ACC112 (cell line): Measurements from ENCODE around the gene CFHR3.
A peak's percentile ranks its signal among the peaks of the same experiment; 100 is the strongest.
"Not testable (repeated sequence)": the region's sequence is repeated elsewhere in the genome, so short reads cannot be mapped to it uniquely, and the experiment has no call there.

Source experiments
- H2AFZ ChIP-seq: fragments of 200-600 bp; sonication (generic); one replicate; pipeline ENCODE4 v1.6.0; 2017; ENCODE audit warnings: antibody characterized with exemption, low read length; ENCODE audit not compliant: unreplicated experiment
- H3K27ac ChIP-seq: fragments of 200-600 bp; sonication (generic); 2 replicates; pipeline ENCODE4 v1.5.1; 2014; ENCODE audit warnings: low read depth, mild to moderate bottlenecking, antibody characterized with exemption, low read length, moderate library complexity
- H3K27me3 ChIP-seq: fragments of 200-600 bp; sonication (generic); 2 replicates; pipeline ENCODE4 v1.6.1; 2014; ENCODE audit warnings: mild to moderate bottlenecking, antibody characterized with exemption, low read length, moderate library complexity, mixed read lengths; ENCODE audit not compliant: insufficient read depth
- H3K36me3 ChIP-seq: fragments of 200-600 bp; sonication (generic); 2 replicates; pipeline ENCODE4 v1.6.1; 2016; ENCODE audit warnings: mild to moderate bottlenecking, antibody characterized with exemption, low read length, moderate library complexity, mixed read lengths; ENCODE audit not compliant: insufficient read depth
- H3K4me1 ChIP-seq: fragments of 200-600 bp; sonication (generic); one replicate; pipeline ENCODE4 v1.6.1; 2016; ENCODE audit warnings: low read length, mixed read lengths; ENCODE audit not compliant: insufficient read depth, unreplicated experiment, control insufficient read depth
- H3K4me3 ChIP-seq: fragments of 200-600 bp; sonication (generic); 2 replicates; pipeline ENCODE4 v1.5.1; 2014; ENCODE audit warnings: mild to moderate bottlenecking, low read depth, low read length
- H3K79me2 ChIP-seq: fragments of 200-600 bp; sonication (generic); one replicate; pipeline ENCODE4 v1.6.0; 2016; ENCODE audit warnings: low read length; ENCODE audit not compliant: control insufficient read depth, unreplicated experiment, insufficient read depth

The CFHR3 gene

DNA sequence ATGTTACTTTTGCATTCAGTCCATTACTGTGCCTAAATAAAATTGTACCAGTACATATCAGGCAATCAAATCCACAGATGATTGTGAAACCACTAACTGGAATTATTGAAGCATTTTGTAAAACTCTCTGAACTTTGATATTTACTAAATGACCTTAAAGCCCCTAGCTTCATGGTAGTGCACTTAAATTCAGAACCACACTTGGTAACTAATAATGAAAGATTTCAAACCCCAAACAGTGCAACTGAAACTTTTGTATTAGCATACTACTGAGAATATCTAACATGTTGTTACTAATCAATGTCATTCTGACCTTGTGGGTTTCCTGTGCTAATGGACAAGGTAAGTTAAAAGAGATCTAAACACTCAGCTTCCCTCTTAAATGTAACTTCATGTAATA, at the start of gene CFHR3:
Gene CFHR3 (plus strand): TSS at position 238 of the 400 bp plus-strand sequence. CDS start 47 bp downstream, at position 285.
- Histone ChIP-seq H3K4me3 (no peak within 1 kb of the TSS), H2AFZ (peak within 1 kb of the TSS; percentile 7), H3K36me3 (no peaks in the 10 kb centered on the region), H3K27ac (no peak within 1 kb of the TSS), H3K79me2 (no peaks in the 10 kb centered on the region), H3K4me1 (no peaks in the 10 kb centered on the region), H3K27me3 (no peaks in the 10 kb centered on the region)

- Histone ChIP-seq H3K27me3 (no peaks in the 10 kb centered on the region), H3K27ac (no peak overlapping the region), H3K4me3 (no peak overlapping the region), H2AFZ (no peak overlapping the region), H3K36me3 (peaks cover 8% of the 10 kb centered on the region), H3K4me1 (no peaks in the 10 kb centered on the region), H3K79me2 (no peaks in the 10 kb centered on the region)
Observed at GRCh38 chr1:196732526-196732925, 42.1 kb upstream of the CFHR3 start.

GRCh38 chr1:196733091-196733970, 41.3 kb upstream of the CFHR3 start:
- H3K36me3 ChIP-seq = peaks cover 15% of the 10 kb centered on the region
- no peaks in the 10 kb centered on the region for H3K79me2 ChIP-seq
- H3K4me3 ChIP-seq = no peak overlapping the region
- H3K27me3 ChIP-seq = no peaks in the 10 kb centered on the region
- no peak overlapping the region for H2AFZ ChIP-seq
- no peaks in the 10 kb centered on the region for H3K4me1 ChIP-seq
- no peak overlapping the region for H3K27ac ChIP-seq

- H3K27ac ChIP-seq = no peak overlapping the region
- H3K79me2 ChIP-seq = no peaks in the 10 kb centered on the region
- no peaks in the 10 kb centered on the region for H3K27me3 ChIP-seq
- H3K4me1 ChIP-seq = no peaks in the 10 kb centered on the region
- H3K4me3 ChIP-seq = no peak overlapping the region
- H2AFZ ChIP-seq = no peak overlapping the region
- peaks cover 21% of the 10 kb centered on the region for H3K36me3 ChIP-seq
Observed at GRCh38 chr1:196734006-196734405, 40.6 kb upstream of the CFHR3 start.

GRCh38 chr1:196734460-196734859, 40.2 kb upstream of the CFHR3 start:
- Histone ChIP-seq H3K4me1 (no peaks in the 10 kb centered on the region), H2AFZ (no peak overlapping the region), H3K27me3 (no peaks in the 10 kb centered on the region), H3K79me2 (no peaks in the 10 kb centered on the region), H3K4me3 (no peak overlapping the region), H3K36me3 (peaks cover 26% of the 10 kb centered on the region), H3K27ac (no peak overlapping the region)

GRCh38 chr1:196738730-196739129, 35.9 kb upstream of the CFHR3 start:
- Histone ChIP-seq H3K27ac (no peak overlapping the region), H3K36me3 (peaks cover 34% of the 10 kb centered on the region), H3K4me1 (no peaks in the 10 kb centered on the region), H3K4me3 (no peak overlapping the region), H3K27me3 (no peaks in the 10 kb centered on the region), H2AFZ (no peak overlapping the region), H3K79me2 (no peaks in the 10 kb centered on the region)

DNA sequence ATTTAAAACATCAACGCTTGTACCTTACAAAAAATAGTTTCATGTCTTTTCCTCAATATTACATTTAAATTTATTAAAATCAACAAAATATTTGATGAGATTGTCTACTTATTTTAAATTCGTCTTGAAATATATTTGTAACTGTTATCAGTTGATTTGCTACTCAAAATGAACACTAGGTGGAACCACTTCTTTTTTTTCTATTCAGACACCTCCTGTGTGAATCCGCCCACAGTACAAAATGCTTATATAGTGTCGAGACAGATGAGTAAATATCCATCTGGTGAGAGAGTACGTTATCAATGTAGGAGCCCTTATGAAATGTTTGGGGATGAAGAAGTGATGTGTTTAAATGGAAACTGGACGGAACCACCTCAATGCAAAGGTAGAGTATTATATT, 31.4 kb upstream of the CFHR3 start:
- H3K4me3 ChIP-seq, H2AFZ ChIP-seq, H3K27ac ChIP-seq, H3K4me1 ChIP-seq, H3K27me3 ChIP-seq, H3K79me2 ChIP-seq: not testable (repeated sequence)
- H3K36me3 ChIP-seq = peaks cover 20% of the 10 kb centered on the region

GRCh38 chr1:196765019-196765740, 9.5 kb upstream of the CFHR3 start:
- H3K79me2 ChIP-seq, H2AFZ ChIP-seq, H3K27ac ChIP-seq, H3K4me3 ChIP-seq, H3K36me3 ChIP-seq, H3K27me3 ChIP-seq, H3K4me1 ChIP-seq: not testable (repeated sequence)

DNA sequence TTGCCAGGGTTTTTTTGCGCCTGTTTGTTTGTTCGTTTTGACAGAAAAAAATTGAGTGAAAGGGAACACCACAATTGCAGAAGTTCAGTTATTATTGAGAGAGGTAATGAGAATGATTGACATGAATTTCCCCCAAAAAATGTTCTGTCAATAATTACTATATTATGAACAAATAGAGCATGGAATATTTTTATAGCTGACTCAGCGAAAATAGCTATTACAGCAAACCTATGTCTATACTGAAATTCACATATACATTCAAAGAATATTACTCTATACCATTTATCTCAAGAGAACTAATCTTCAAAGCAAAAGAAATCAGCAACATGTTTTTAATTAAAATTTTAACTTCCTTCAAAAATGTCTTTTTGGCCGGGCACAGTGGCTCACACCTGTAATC, 4.8 kb upstream of the CFHR3 start:
- not testable (repeated sequence) for H3K4me1 ChIP-seq, H3K27me3 ChIP-seq, H3K4me3 ChIP-seq, H2AFZ ChIP-seq, H3K27ac ChIP-seq, H3K36me3 ChIP-seq, H3K79me2 ChIP-seq

DNA sequence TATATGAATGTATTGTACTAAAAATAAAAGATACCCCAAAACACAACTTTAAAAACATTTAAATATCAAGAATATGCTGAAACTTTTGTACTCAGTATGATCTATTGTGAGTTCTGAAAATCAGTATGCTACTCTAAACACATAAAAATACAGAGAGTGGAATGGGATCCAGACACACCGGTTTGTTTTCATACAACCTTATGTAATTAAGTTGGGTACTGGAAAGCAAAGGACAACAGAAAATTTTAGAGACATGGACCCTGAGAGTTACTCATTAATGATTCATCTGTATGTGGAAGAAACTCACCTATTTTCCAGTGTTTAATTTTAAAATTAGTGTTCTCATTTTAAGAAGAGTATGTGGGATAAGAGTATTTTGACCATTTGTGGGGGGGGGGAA, 927 bp upstream of the CFHR3 start:
- Histone ChIP-seq H3K36me3 (no peaks in the 10 kb centered on the region), H2AFZ (no peak overlapping the region), H3K4me1 (no peaks in the 10 kb centered on the region), H3K27ac (no peak overlapping the region), H3K4me3 (no peak overlapping the region), H3K27me3 (no peaks in the 10 kb centered on the region), H3K79me2 (no peaks in the 10 kb centered on the region)

- no peak overlapping the region for H3K27ac ChIP-seq
- H3K4me1 ChIP-seq = no peaks in the 10 kb centered on the region
- no peaks in the 10 kb centered on the region for H3K36me3 ChIP-seq
- H3K79me2 ChIP-seq = no peaks in the 10 kb centered on the region
- no peaks in the 10 kb centered on the region for H3K27me3 ChIP-seq
- no peak overlapping the region for H3K4me3 ChIP-seq
- H2AFZ ChIP-seq = peak overlapping the region; percentile 7
Observed at GRCh38 chr1:196774175-196774574, 465 bp upstream of the CFHR3 start.
